HCT116 (cell line): ENCODE data around the gene IL5. TPM values are rescaled to one million over a fixed set of nuclear protein-coding genes. Genes with fewer than 3 reads are reported as not detected.

Source experiments
- ATAC-seq: fragments of 200-7000 bp; cut with Tn5 transposase; 2 replicates; pipeline ENCODE4 v1.9.1; 2020; ENCODE audit warnings: mild to moderate bottlenecking, moderate library complexity
- BruUV-seq: library from RNA; stranded (reverse); fragments of 400-500 nt; replicated peaks from 2 replicates; lab custom pipeline; 2021; lab: Mats Ljungman, UMichigan
- CTCF ChIA-PET: fragments of 300-600 bp; sonication (Branson Sonifier 250); formaldehyde crosslinking; loops from one replicate; lab custom pipeline; 2021; ENCODE audit warnings: antibody characterized with exemption; lab: Charles Lee
- POLR2A ChIA-PET: fragments of 300-600, 350-600 bp; sonication (Branson Sonifier 250); formaldehyde crosslinking; loops from one replicate; lab custom pipeline; 2021; ENCODE audit warnings: antibody characterized with exemption; lab: Charles Lee
- RAD21 ChIA-PET, 2 experiments: fragments of 300-600 bp; sonication (Branson Sonifier 250); formaldehyde crosslinking; loops; one replicate each; lab custom pipeline; 2023; ENCODE audit warnings: low total read pairs in 2 of 2; ENCODE audit not compliant: uncharacterized antibody in 2 of 2, unreplicated experiment in 2 of 2, low non-redundant PET in 1 of 2; lab: Charles Lee
- DNase-seq: peaks from one replicate; pipeline ENCODE4 v3.0.0-alpha.2; 2010; ENCODE audit warnings: low read depth, low spot score
- H2AFZ ChIP-seq: fragments of 200-600 bp; shearing (Covaris generic), sonication (generic); 2 replicates; pipeline ENCODE4 v1.6.1; 2017; ENCODE audit warnings: low read depth, mixed run types, mixed read lengths, antibody characterized with exemption, low read length; ENCODE audit not compliant: poor library complexity, severe bottlenecking
- H3K27ac ChIP-seq: 2 replicates; pipeline ENCODE4 v1.5.1; 2012; ENCODE audit warnings: low read depth, low read length
- H3K27me3 ChIP-seq: fragments of 200-600 bp; sonication (generic); 2 replicates; pipeline ENCODE4 v1.6.1; 2016; ENCODE audit warnings: mixed run types, low read length, mixed read lengths; ENCODE audit not compliant: insufficient read depth
- H3K36me3 ChIP-seq, 2 experiments: fragments of 200-500 bp in 1 of 2; fragments of 200-600 bp in 1 of 2; sonication (Bioruptor generic) in 1 of 2; sonication (generic) in 1 of 2; 2 replicates each; pipeline versions ENCODE4 v1.5.1 to v1.6.1; 2014 to 2016; ENCODE audit warnings: low read length in 2 of 2, inconsistent platforms in 1 of 2, mixed read lengths in 1 of 2, mixed run types in 1 of 2; ENCODE audit not compliant: insufficient read depth in 2 of 2, control insufficient read depth in 1 of 2
- H3K4me1 ChIP-seq, 2 experiments: fragments of 200-600 bp in 1 of 2; sonication (generic) in 1 of 2; 2 replicates each; pipeline versions ENCODE4 v1.5.1 to v1.6.1; 2012 to 2017; ENCODE audit warnings: low read length in 2 of 2, inconsistent platforms in 1 of 2, mild to moderate bottlenecking in 1 of 2, mixed read lengths in 1 of 2, mixed run types in 1 of 2, moderate library complexity in 1 of 2; ENCODE audit not compliant: insufficient read depth in 2 of 2, control insufficient read depth in 1 of 2
- H3K4me2 ChIP-seq: fragments of 200-600 bp; sonication (generic); 2 replicates; pipeline ENCODE4 v1.6.1; 2017; ENCODE audit warnings: mixed run types, low read length, mixed read lengths
- H3K4me3 ChIP-seq, 2 experiments: fragments of 200-600 bp in 1 of 2; sonication (generic) in 1 of 2; replicated peaks in 1 of 2; 2 replicates each; pipeline ENCODE4 v1.5.1; 2011 to 2016; ENCODE audit warnings: low read length in 2 of 2, control low read depth in 1 of 2, low read depth in 1 of 2, mild to moderate bottlenecking in 1 of 2, mixed read lengths in 1 of 2, mixed run types in 1 of 2
- H3K79me2 ChIP-seq: fragments of 200-600 bp; sonication (generic); 2 replicates; pipeline ENCODE4 v1.6.1; 2017; ENCODE audit warnings: mild to moderate bottlenecking, mixed run types, low read length, moderate library complexity, mixed read lengths; ENCODE audit not compliant: insufficient read depth
- H3K9ac ChIP-seq: fragments of 200-600 bp; sonication (generic); 2 replicates; pipeline ENCODE4 v1.6.1; 2016; ENCODE audit warnings: low read length, mixed read lengths
- H3K9me2 ChIP-seq: fragments of 200-600 bp; sonication (generic), shearing (Covaris generic); 2 replicates; pipeline ENCODE4 v1.6.1; 2017; ENCODE audit warnings: mixed run types, mild to moderate bottlenecking, moderate library complexity; ENCODE audit not compliant: insufficient read depth
- H3K9me3 ChIP-seq, 2 experiments: fragments of 200-500 bp in 1 of 2; fragments of 200-600 bp in 1 of 2; sonication (Bioruptor generic) in 1 of 2; sonication (generic) in 1 of 2; 2 replicates each; pipeline ENCODE4 v1.6.1; 2014 to 2017; ENCODE audit warnings: low read length in 2 of 2, mixed read lengths in 2 of 2, inconsistent platforms in 1 of 2, low read depth in 1 of 2, mild to moderate bottlenecking in 1 of 2, mixed run types in 1 of 2, moderate library complexity in 1 of 2; ENCODE audit not compliant: control insufficient read depth in 1 of 2, insufficient read depth in 1 of 2
- H4K20me1 ChIP-seq: fragments of 200-600 bp; sonication (generic), shearing (Covaris generic); 2 replicates; pipeline ENCODE4 v1.6.1; 2017; ENCODE audit warnings: mixed run types, mild to moderate bottlenecking, moderate library complexity; ENCODE audit not compliant: insufficient read depth
- POLR2A ChIP-seq: IDR thresholded peaks from 2 replicates; pipeline ENCODE4 v1.7.0; 2011; ENCODE audit warnings: borderline replicate concordance; ENCODE audit not compliant: insufficient read depth, insufficient read length; ENCODE audit errors: extremely low read depth
- POLR2AphosphoS5 ChIP-seq: IDR thresholded peaks from 2 replicates; pipeline ENCODE4 v1.6.1; 2011; ENCODE audit warnings: mild to moderate bottlenecking, low read depth, low read length, moderate library complexity
- SIN3A ChIP-seq: IDR thresholded peaks from 2 replicates; pipeline ENCODE4 v1.6.1; 2012; ENCODE audit warnings: low read depth
- intact Hi-C: fragments of 100-400 bp; cut with micrococcal nuclease; formaldehyde crosslinking; loops from 2 replicates; pipeline ENCODE4 v1.10.0; 2022
- total RNA-seq: library from RNA; stranded (reverse); gene quantifications from one replicate; pipeline ENCODE4 v1.2.1, GENCODE V29; 2021; ENCODE audit not compliant: unreplicated experiment
- TF ChIP-seq, protein P1 (sequence below): IDR thresholded peaks from 2 replicates; pipeline ENCODE4 v1.6.1; 2011; ENCODE audit warnings: mild to moderate bottlenecking, low read length, moderate library complexity; ENCODE audit not compliant: insufficient replicate concordance; ENCODE audit errors: extremely low read depth
- TF ChIP-seq, protein P2 (sequence below), 3 experiments: fragments of 200-600 bp in 1 of 3; sonication (generic) in 1 of 3; IDR thresholded peaks in 2 of 3; conservative IDR thresholded peaks in 1 of 3; 2 replicates each; pipeline ENCODE4 v1.5.1; 2012 to 2017; ENCODE audit warnings: low read depth in 2 of 3, low read length in 2 of 3, antibody characterized with exemption in 1 of 3, borderline replicate concordance in 1 of 3, control low read depth in 1 of 3, mild to moderate bottlenecking in 1 of 3, mixed read lengths in 1 of 3, mixed run types in 1 of 3, moderate library complexity in 1 of 3; ENCODE audit not compliant: insufficient read depth in 1 of 3

The IL5 gene
- total RNA-seq, 1 experiment from 2014 or later: not detected

DNA sequence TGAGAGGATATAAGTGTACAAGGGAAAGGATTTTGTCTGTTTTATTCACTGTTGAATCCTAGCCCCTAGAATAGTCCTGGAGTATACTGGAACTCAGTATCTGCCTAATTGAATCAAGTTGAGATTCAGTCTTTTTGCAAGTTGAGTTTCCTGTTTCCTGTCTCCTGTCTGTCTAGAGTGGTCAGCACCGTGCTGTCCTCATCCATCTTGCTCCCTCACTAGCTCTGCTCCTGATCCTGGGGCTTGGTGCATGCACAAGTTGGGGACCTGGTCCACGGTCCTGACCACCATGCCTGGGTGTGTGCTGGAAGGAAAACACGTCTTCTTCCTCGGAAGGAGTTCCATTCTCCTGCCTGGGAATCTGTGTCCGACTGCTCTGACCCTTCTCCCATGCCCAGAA lies 3.2 kb downstream of the IL5 start:
- ChIA-PET POLR2A (no interaction called here), CTCF (no interaction called here), RAD21 (no interaction called here)
- no peaks in the 10 kb centered on the region for H3K4me1 ChIP-seq
- ATAC-seq (no peak), DNase-seq (no peak)
- peaks cover 16% of the 10 kb centered on the region for H3K27me3 ChIP-seq
- no peak overlapping the region for H3K27ac ChIP-seq
- intact Hi-C loops: no loop called here
- H3K9me2 ChIP-seq: no peaks in the 10 kb centered on the region
- no peak overlapping the region for H3K9ac ChIP-seq
- no peaks in the 10 kb centered on the region for H3K79me2 ChIP-seq
- no peak overlapping the region for H2AFZ ChIP-seq
- no TSS peak for BruUV-seq
- no peak for TF ChIP-seq SIN3A
- TF ChIP-seq, protein P1, sequence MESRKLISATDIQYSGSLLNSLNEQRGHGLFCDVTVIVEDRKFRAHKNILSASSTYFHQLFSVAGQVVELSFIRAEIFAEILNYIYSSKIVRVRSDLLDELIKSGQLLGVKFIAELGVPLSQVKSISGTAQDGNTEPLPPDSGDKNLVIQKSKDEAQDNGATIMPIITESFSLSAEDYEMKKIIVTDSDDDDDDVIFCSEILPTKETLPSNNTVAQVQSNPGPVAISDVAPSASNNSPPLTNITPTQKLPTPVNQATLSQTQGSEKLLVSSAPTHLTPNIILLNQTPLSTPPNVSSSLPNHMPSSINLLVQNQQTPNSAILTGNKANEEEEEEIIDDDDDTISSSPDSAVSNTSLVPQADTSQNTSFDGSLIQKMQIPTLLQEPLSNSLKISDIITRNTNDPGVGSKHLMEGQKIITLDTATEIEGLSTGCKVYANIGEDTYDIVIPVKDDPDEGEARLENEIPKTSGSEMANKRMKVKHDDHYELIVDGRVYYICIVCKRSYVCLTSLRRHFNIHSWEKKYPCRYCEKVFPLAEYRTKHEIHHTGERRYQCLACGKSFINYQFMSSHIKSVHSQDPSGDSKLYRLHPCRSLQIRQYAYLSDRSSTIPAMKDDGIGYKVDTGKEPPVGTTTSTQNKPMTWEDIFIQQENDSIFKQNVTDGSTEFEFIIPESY: no peak
- no peak for TF ChIP-seq POLR2AphosphoS5
- no peak for TF ChIP-seq POLR2A
- TF ChIP-seq, protein P2, sequence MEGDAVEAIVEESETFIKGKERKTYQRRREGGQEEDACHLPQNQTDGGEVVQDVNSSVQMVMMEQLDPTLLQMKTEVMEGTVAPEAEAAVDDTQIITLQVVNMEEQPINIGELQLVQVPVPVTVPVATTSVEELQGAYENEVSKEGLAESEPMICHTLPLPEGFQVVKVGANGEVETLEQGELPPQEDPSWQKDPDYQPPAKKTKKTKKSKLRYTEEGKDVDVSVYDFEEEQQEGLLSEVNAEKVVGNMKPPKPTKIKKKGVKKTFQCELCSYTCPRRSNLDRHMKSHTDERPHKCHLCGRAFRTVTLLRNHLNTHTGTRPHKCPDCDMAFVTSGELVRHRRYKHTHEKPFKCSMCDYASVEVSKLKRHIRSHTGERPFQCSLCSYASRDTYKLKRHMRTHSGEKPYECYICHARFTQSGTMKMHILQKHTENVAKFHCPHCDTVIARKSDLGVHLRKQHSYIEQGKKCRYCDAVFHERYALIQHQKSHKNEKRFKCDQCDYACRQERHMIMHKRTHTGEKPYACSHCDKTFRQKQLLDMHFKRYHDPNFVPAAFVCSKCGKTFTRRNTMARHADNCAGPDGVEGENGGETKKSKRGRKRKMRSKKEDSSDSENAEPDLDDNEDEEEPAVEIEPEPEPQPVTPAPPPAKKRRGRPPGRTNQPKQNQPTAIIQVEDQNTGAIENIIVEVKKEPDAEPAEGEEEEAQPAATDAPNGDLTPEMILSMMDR (IDR thresholded peaks at IDR 0.05 in 2 of 3, conservative IDR thresholded peaks at IDR 0.05 in 1 of 3; ENCODE audit: borderline replicate concordance in 1 of 3, insufficient read depth in 1 of 3, low read depth in 2 of 3, low read length in 2 of 3): no peak
- no peaks in the 10 kb centered on the region for H4K20me1 ChIP-seq
- no peak overlapping the region for H3K4me2 ChIP-seq
- H3K4me3 ChIP-seq: no peak overlapping the region
- no peaks in the 10 kb centered on the region for H3K36me3 ChIP-seq
- no peaks in the 10 kb centered on the region for H3K9me3 ChIP-seq
